ENCODE measurements around the gene LMF2. TPM values are rescaled to one million over a fixed set of nuclear protein-coding genes. Genes with fewer than 3 reads are reported as not detected.

LMF2 gene
- total and polyA plus RNA-seq, 2 of the 8 experiments (the other 6 are each of a cell fraction or from before 2014, with no cell fraction given): 34.3 to 62.9 TPM

DNA sequence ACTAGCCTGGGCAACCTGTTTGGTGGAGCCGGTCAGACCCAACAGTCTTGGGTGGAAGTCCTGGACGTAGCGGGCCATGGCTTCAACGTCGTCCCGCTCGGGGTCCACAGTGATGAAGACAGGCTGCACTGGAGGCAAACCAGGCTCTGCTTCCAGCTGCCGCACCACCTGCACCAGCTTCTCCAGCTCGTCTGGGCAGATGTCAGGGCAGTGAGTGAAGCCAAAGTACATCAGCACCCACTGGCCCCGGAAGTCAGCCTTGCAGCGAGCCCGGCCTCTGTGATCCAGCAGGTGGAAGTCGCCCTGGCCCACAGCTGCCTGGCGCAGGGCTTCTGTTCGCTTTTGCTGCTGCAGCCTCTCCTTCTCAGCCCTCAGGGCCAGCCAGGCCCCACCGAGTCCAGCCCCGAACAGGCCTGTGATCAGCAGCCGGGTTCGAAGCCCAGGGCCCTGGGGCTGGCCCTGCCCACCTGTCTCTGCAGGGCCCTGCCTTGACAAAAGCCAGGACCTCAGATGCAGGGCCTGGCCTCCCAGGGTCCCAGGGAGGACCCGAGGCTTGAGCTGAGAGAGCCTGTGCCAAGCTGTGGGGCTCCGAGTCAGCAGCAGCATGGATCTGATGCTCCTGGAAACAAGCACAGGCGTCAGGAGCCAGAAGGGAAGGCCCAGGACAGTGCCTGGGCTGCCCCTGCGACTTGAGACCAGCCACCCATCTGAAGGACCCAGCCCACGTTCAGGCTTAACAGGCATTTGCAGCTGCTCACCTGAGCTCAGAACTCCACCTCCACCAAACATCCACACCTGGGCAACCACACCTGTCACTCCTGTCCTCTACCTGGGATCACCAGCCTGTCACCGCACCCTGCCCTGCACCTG is 16.5 kb upstream of the LMF2 start:
- no peaks in the 10 kb centered on the region for H3K79me1 ChIP-seq (ENCODE audit: low read depth, low read length)
- peak overlapping the region; percentile 70 to 88 for H3K4me2 ChIP-seq (ENCODE audit: insufficient read depth in 1 of 2, low read depth in 2 of 2, low read length in 2 of 2)
- H3K4ac ChIP-seq (replicated peaks; ENCODE audit: insufficient read length, low read depth, low read length): no peak overlapping the region
- no peak overlapping the region for H3K56ac ChIP-seq (replicated peaks; ENCODE audit: insufficient read length, low read depth, low read length)
- no peaks in the 10 kb centered on the region for H3K9me3 ChIP-seq (ENCODE audit: insufficient read depth in 2 of 2, low read depth in 1 of 2, low read length in 1 of 2)
- no peak overlapping the region for H3K23ac ChIP-seq (ENCODE audit: insufficient read length)
- peaks cover 0 to 11% (median 6%) of the 10 kb centered on the region in 4 experiments; a peak in 5 of 7 replicates for H3K4me1 ChIP-seq (replicated peaks in 1 of 4; ENCODE audit: control insufficient read depth in 3 of 4, insufficient read depth in 4 of 4, low read length in 3 of 4)
- 0 out of 2 replicates have a peak overlapping the region, but pooled peaks have one; percentile 0 for H4K8ac ChIP-seq (ENCODE audit: extremely low read depth, insufficient read depth, low read length)
- ChIA-PET POLR2A (ENCODE audit: partially characterized antibody) (interaction anchor here (0.7 to 3.0 kb wide), 8 partner anchors 8 to 50 kb away, joined by 3 to 32 read pairs (median 6); partner anchors contain the start of genes LMF2, NCAPH2 and SYCE3), CTCF (ENCODE audit: partially characterized antibody) (interaction anchor here (0.6 to 3.4 kb wide), 5 partner anchors 14 to 202 kb away, joined by 3 to 36 read pairs (median 5); no protein-coding TSS in a partner anchor)
- no peak overlapping the region for H2AFZ ChIP-seq (ENCODE audit: low read length)
- no peak overlapping the region for H2BK12ac ChIP-seq (ENCODE audit: low read depth, low read length)
- H3K4me3 ChIP-seq (ENCODE audit: extremely low read depth in 1 of 4, insufficient read depth in 2 of 4, low read depth in 3 of 4, low read length in 4 of 4): peak overlapping the region; percentile 63 to 78 (median 67); a peak in 5 of 8 replicates
- no peaks in the 10 kb centered on the region for H3K79me2 ChIP-seq (ENCODE audit: control insufficient read depth in 1 of 2, insufficient read depth in 2 of 2, low read length in 2 of 2)
- peaks cover 5 to 23% of the 10 kb centered on the region in 2 experiments for H4K20me1 ChIP-seq (replicated peaks in 1 of 2; ENCODE audit: control insufficient read depth in 1 of 2, insufficient read depth in 2 of 2, low read length in 2 of 2)
- no peak overlapping the region for H3K14ac ChIP-seq (ENCODE audit: insufficient read length)
- no peak overlapping the region for H2BK15ac ChIP-seq (ENCODE audit: low read length)
- no peak overlapping the region for H3K18ac ChIP-seq (ENCODE audit: extremely low read depth, low read length)
- H2BK20ac ChIP-seq (ENCODE audit: low read length): no peak overlapping the region
- H3K36me3 ChIP-seq (ENCODE audit: control insufficient read depth in 2 of 4, insufficient read depth in 4 of 4, low read length in 3 of 4): peaks cover 4 to 19% (median 16%) of the 10 kb centered on the region in 4 experiments; a peak in 7 of 8 replicates
- no peak for DNase-seq (ENCODE audit: low read depth in 1 of 2, low spot score in 2 of 2)
- H3K27ac ChIP-seq (ENCODE audit: low read depth, low read length): no peak overlapping the region
- H4K91ac ChIP-seq (replicated peaks; ENCODE audit: insufficient read length, low read length): no peak overlapping the region
- H3K9ac ChIP-seq (replicated peaks in 1 of 4; ENCODE audit: extremely low read depth in 1 of 4, low read depth in 3 of 4, low read length in 3 of 4): no peak overlapping the region
- FAIRE-seq: no peak
- H2AK5ac ChIP-seq (ENCODE audit: low read depth, low read length): no peak overlapping the region
- H3K27me3 ChIP-seq (replicated peaks in 1 of 4; ENCODE audit: control insufficient read depth in 3 of 4, extremely low read depth in 1 of 4, insufficient read depth in 3 of 4, low read length in 3 of 4): peaks cover 8 to 24% (median 18%) of the 10 kb centered on the region in 4 experiments; a peak in 6 of 7 replicates
- H3K23me2 ChIP-seq (ENCODE audit: low read depth, low read length): peaks cover 17% of the 10 kb centered on the region; the same call in 1 of the 2 replicates
- WGBS, 2 experiments (ENCODE audit: extremely low coverage in 1 of 2, insufficient coverage in 1 of 2, insufficient read length in 1 of 2, insufficient replicate concordance in 2 of 2, low coverage in 1 of 2, low lambda C conversion rate in 2 of 2, missing lambda C conversion rate in 1 of 2): 89% methylated on average over 25 of the region's 25 CpGs; no CpG with 5 or more reads in 1 of the 2 experiments
- no peak overlapping the region for H2BK5ac ChIP-seq (ENCODE audit: low read depth, low read length)
- H2BK120ac ChIP-seq (replicated peaks; ENCODE audit: low read depth, low read length): no peak overlapping the region
- H4K5ac ChIP-seq (ENCODE audit: insufficient read length, low read depth, low read length): no peak overlapping the region
- TF ChIP-seq CTBP2 (IDR thresholded peaks at IDR 0.05; ENCODE audit: borderline replicate concordance, insufficient read depth, insufficient read length, low read length) (no peak), POLR2A (IDR thresholded peaks at IDR 0.05; ENCODE audit: control extremely low read depth in 1 of 2, low read depth in 2 of 2, low read length in 2 of 2) (0 out of 3 replicates have a peak, but pooled peaks of 1 of the 2 experiments have one; percentile 5)

Data from H1 (cell line).